HepG2 (cell line): ENCODE data around the gene INPP4B. TPM values are rescaled to one million over a fixed set of nuclear protein-coding genes. Genes with fewer than 3 reads are reported as not detected.

ENCODE experiments used
- ATAC-seq: fragments of 200-7000 bp; cut with Tn5 transposase; 3 replicates; pipeline ENCODE4 v1.9.1; 2020; ENCODE audit warnings: mild to moderate bottlenecking, moderate library complexity
- BruUV-seq: library from RNA; stranded (reverse); fragments of 400-500 nt; replicated peaks from 2 replicates; lab custom pipeline; 2021; lab: Mats Ljungman, UMichigan
- CTCF ChIA-PET: fragments of 300-600 bp; formaldehyde crosslinking; extraction: SDS; loops from one replicate; lab custom pipeline; 2021; ENCODE audit warnings: low total read pairs, inconsistent platforms, low intra/inter-chr PET ratio; lab: Yijun Ruan, JAX
- POLR2A ChIA-PET: fragments of 350-600 bp; sonication (Branson Sonifier 250); formaldehyde crosslinking; loops from one replicate; lab custom pipeline; 2020; ENCODE audit warnings: antibody characterized with exemption, inconsistent platforms; lab: Yijun Ruan, JAX
- DNase-seq: peaks from one replicate; pipeline ENCODE4 v3.0.0-alpha.2; 2015; ENCODE audit warnings: low spot score
- FAIRE-seq: peaks from 3 replicates; lab custom pipeline; 2011; peaks lifted over from hg19 to GRCh38; lab: Jason Lieb, UNC
- H2AFZ ChIP-seq: one replicate; pipeline ENCODE4 v1.6.1; 2011; ENCODE audit warnings: low read length, inconsistent platforms
- H3K27ac ChIP-seq: fragments of 300-600 bp; 3 replicates; pipeline ENCODE4 v1.8.0; 2011; ENCODE audit warnings: mixed run types, mild to moderate bottlenecking, mixed read lengths, low read length, inconsistent platforms; ENCODE audit not compliant: insufficient read depth; ENCODE audit errors: extremely low read length
- H3K27me3 ChIP-seq, 2 experiments: fragments of 200-600 bp in 1 of 2; 2 replicates in 1 of 2; 3 replicates in 1 of 2; pipeline versions ENCODE4 v1.6.0 to v1.8.0; 2011; ENCODE audit warnings: low read length in 2 of 2, mild to moderate bottlenecking in 2 of 2, moderate library complexity in 2 of 2, inconsistent platforms in 1 of 2; ENCODE audit not compliant: insufficient read depth in 2 of 2, control insufficient read depth in 1 of 2
- H3K36me3 ChIP-seq, 2 experiments: fragments of 200-600 bp in 1 of 2; replicated peaks in 1 of 2; 2 replicates in 1 of 2; 3 replicates in 1 of 2; pipeline versions ENCODE4 v1.5.1 to v1.8.0; 2011; ENCODE audit warnings: low read length in 2 of 2, inconsistent platforms in 1 of 2; ENCODE audit not compliant: insufficient read depth in 2 of 2, control insufficient read depth in 1 of 2
- H3K4me1 ChIP-seq: 2 replicates; pipeline ENCODE4 v1.5.1; 2012; ENCODE audit warnings: low read length, inconsistent platforms; ENCODE audit not compliant: insufficient read depth
- H3K4me2 ChIP-seq: 2 replicates; pipeline ENCODE4 v1.6.0; 2011; ENCODE audit warnings: low read depth, low read length, inconsistent platforms
- H3K4me3 ChIP-seq, 3 experiments: fragments of 200-600 bp in 1 of 3; sonication (generic), shearing (Covaris generic) in 1 of 3; replicated peaks in 1 of 3; 2 replicates each; pipeline ENCODE4 v1.5.1; 2011 to 2016; ENCODE audit warnings: low read length in 3 of 3, inconsistent platforms in 2 of 3, low read depth in 2 of 3, mild to moderate bottlenecking in 2 of 3, control low read depth in 1 of 3, mixed read lengths in 1 of 3; ENCODE audit not compliant: insufficient read depth in 1 of 3
- H3K79me2 ChIP-seq: one replicate; pipeline ENCODE4 v1.6.1; 2011; ENCODE audit warnings: low read length, inconsistent platforms; ENCODE audit not compliant: insufficient read depth
- H3K9ac ChIP-seq: 2 replicates; pipeline ENCODE4 v1.6.0; 2011; ENCODE audit warnings: mild to moderate bottlenecking, low read depth, low read length, inconsistent platforms; ENCODE audit not compliant: insufficient read depth
- H3K9me3 ChIP-seq: 2 replicates; pipeline ENCODE4 v1.5.1; 2012; ENCODE audit warnings: mild to moderate bottlenecking, low read length
- H4K20me1 ChIP-seq: 2 replicates; pipeline ENCODE4 v1.6.0; 2011; ENCODE audit warnings: inconsistent platforms, mild to moderate bottlenecking, low read length, moderate library complexity; ENCODE audit not compliant: insufficient read depth
- HNRNPH1 ChIP-seq: fragments of 200-400 bp; formaldehyde crosslinking; optimal IDR thresholded peaks from 2 replicates; pipeline ENCODE3; 2017; ENCODE audit warnings: mild to moderate bottlenecking, low read depth, low read length
- MIER3 ChIP-seq: IDR thresholded peaks from 2 replicates; pipeline ENCODE4 v1.6.1; 2016; ENCODE audit warnings: missing compliant biosample characterization, borderline replicate concordance
- NCOR1 ChIP-seq: fragments of 200-600 bp; sonication (generic); IDR thresholded peaks from 2 replicates; pipeline ENCODE4 v1.7.0; 2017; ENCODE audit warnings: antibody characterized with exemption, low read length, borderline replicate concordance
- NFE2L1 ChIP-seq: sonication (generic); formaldehyde crosslinking; IDR thresholded peaks from 2 replicates; pipeline ENCODE4 v1.4.0; 2020; ENCODE audit warnings: missing genetic modification reagents, mild to moderate bottlenecking, borderline replicate concordance
- PBX3 ChIP-seq: sonication (generic); formaldehyde crosslinking; IDR thresholded peaks from 2 replicates; pipeline ENCODE4 v1.8.1; 2023; ENCODE audit warnings: missing genetic modification reagents, inconsistent platforms, borderline replicate concordance
- ZC3H4 ChIP-seq: sonication (generic); formaldehyde crosslinking; IDR thresholded peaks from 2 replicates; pipeline ENCODE4 v1.4.0; 2020; ENCODE audit warnings: missing genetic modification reagents, borderline replicate concordance
- ZNF530 ChIP-seq: sonication (generic); formaldehyde crosslinking; IDR thresholded peaks from 2 replicates; pipeline ENCODE4 v1.5.0; 2020; ENCODE audit warnings: low read depth, mild to moderate bottlenecking, missing genetic modification reagents
- ZNF792 ChIP-seq: IDR thresholded peaks from 2 replicates; pipeline ENCODE4 v1.6.1; 2016
- in situ Hi-C: cut with HindIII; loops from 2 replicates; pipeline ENCODE4 v1.10.0; 2017; ENCODE audit warnings: low pct_unique_long_range_greater_than_20kb; ENCODE audit not compliant: extremely low pct_ligation_motif_present
- intact Hi-C: fragments of 100-400 bp; cut with micrococcal nuclease; formaldehyde crosslinking; loops from one replicate; pipeline ENCODE4 v1.10.0; 2022; ENCODE audit not compliant: unreplicated experiment
- polyA plus RNA-seq, 8 experiments: library from polyadenylated mRNA; depleted of rRNA in 3 of 8; stranded (reverse) in 7 of 8; unstranded in 1 of 8; fragments of >200 nt; fragmentation: Illumina TruSeq in 4 of 8; extraction: Trizol in 4 of 8; gene quantifications; 2 replicates each; pipeline versions ENCODE4 v1.2.1 to v1.2.3, GENCODE V29; 2011 to 2016; ENCODE audit warnings: low read depth in 4 of 8, missing spikeins in 1 of 8, mixed read lengths in 1 of 8; ENCODE audit not compliant: insufficient read depth in 1 of 8
- total RNA-seq, 5 experiments: library from RNA; depleted of rRNA; stranded (reverse); fragments of >200 nt; fragmentation: Illumina TruSeq; extraction: Trizol; gene quantifications; 2 replicates each; pipeline ENCODE4 v1.2.3, GENCODE V29; 2016; ENCODE audit warnings: low read depth in 1 of 5
- TF ChIP-seq, protein P1 (sequence below): IDR thresholded peaks from 2 replicates; pipeline ENCODE4 v1.6.1; 2012; ENCODE audit warnings: low read length, improper control_type of control experiment
- TF ChIP-seq, protein P2 (sequence below): sonication (generic); formaldehyde crosslinking; IDR thresholded peaks from 2 replicates; pipeline ENCODE4 v1.4.0; 2020; ENCODE audit warnings: missing genetic modification reagents, borderline replicate concordance
- TF ChIP-seq, protein P3 (sequence below): sonication (generic); formaldehyde crosslinking; IDR thresholded peaks from 2 replicates; pipeline ENCODE4 v1.4.0; 2020; ENCODE audit warnings: missing genetic modification reagents
- TF ChIP-seq, protein P4 (sequence below): sonication (generic); formaldehyde crosslinking; IDR thresholded peaks from 2 replicates; pipeline ENCODE4 v1.8.1; 2023; ENCODE audit warnings: mild to moderate bottlenecking, inconsistent platforms, moderate library complexity, missing genetic modification reagents, borderline replicate concordance

INPP4B gene
- total and polyA plus RNA-seq, 2 of the 13 experiments (the other 11 are each of a cell fraction or from before 2014, with no cell fraction given): not detected

GRCh38 chr4:142500966-142501365, 345.1 kb downstream of the INPP4B start (continued):
- TF ChIP-seq, protein P1, sequence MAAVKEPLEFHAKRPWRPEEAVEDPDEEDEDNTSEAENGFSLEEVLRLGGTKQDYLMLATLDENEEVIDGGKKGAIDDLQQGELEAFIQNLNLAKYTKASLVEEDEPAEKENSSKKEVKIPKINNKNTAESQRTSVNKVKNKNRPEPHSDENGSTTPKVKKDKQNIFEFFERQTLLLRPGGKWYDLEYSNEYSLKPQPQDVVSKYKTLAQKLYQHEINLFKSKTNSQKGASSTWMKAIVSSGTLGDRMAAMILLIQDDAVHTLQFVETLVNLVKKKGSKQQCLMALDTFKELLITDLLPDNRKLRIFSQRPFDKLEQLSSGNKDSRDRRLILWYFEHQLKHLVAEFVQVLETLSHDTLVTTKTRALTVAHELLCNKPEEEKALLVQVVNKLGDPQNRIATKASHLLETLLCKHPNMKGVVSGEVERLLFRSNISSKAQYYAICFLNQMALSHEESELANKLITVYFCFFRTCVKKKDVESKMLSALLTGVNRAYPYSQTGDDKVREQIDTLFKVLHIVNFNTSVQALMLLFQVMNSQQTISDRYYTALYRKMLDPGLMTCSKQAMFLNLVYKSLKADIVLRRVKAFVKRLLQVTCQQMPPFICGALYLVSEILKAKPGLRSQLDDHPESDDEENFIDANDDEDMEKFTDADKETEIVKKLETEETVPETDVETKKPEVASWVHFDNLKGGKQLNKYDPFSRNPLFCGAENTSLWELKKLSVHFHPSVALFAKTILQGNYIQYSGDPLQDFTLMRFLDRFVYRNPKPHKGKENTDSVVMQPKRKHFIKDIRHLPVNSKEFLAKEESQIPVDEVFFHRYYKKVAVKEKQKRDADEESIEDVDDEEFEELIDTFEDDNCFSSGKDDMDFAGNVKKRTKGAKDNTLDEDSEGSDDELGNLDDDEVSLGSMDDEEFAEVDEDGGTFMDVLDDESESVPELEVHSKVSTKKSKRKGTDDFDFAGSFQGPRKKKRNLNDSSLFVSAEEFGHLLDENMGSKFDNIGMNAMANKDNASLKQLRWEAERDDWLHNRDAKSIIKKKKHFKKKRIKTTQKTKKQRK: no peak
- TF ChIP-seq ZNF792 (CRISPR knock-in tag): no peak
- TF ChIP-seq, protein P2, sequence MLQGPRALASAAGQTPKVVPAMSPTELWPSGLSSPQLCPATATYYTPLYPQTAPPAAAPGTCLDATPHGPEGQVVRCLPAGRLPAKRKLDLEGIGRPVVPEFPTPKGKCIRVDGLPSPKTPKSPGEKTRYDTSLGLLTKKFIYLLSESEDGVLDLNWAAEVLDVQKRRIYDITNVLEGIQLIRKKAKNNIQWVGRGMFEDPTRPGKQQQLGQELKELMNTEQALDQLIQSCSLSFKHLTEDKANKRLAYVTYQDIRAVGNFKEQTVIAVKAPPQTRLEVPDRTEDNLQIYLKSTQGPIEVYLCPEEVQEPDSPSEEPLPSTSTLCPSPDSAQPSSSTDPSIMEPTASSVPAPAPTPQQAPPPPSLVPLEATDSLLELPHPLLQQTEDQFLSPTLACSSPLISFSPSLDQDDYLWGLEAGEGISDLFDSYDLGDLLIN (CRISPR knock-in tag): no peak
- no peak for TF ChIP-seq NFE2L1
- TF ChIP-seq HNRNPH1: no peak
- no peak for TF ChIP-seq MIER3 (CRISPR knock-in tag)
- TF ChIP-seq, protein P3, sequence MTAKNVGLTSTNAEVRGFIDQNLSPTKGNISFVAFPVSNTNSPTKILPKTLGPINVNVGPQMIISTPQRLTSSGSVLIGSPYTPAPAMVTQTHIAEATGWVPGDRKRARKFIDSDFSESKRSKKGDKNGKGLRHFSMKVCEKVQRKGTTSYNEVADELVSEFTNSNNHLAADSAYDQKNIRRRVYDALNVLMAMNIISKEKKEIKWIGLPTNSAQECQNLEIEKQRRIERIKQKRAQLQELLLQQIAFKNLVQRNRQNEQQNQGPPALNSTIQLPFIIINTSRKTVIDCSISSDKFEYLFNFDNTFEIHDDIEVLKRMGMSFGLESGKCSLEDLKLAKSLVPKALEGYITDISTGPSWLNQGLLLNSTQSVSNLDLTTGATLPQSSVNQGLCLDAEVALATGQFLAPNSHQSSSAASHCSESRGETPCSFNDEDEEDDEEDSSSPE: no peak

DNA sequence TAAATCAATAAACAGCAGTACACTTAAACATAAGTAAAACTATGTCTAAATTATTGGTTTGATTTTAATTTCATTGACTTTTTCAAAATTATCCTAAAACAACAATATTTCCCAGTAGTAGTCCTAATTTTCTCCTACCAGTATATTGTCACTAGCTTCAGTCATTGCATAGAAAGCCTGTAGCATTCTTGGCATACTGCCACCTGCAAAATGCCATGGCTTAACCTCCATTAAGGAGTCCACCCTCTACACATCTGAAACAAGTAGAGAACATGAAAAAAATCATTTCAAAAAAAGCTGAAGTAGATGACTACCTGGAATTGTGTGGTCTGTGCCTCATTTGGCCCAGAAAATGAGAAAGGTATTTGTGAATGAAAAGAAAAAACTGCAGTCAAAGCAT, 348.5 kb downstream of the INPP4B start:
- CTCF ChIA-PET: no interaction called here
- POLR2A ChIA-PET: no interaction called here
- TF ChIP-seq ZC3H4 (CRISPR knock-in tag): no peak
- no peak for TF ChIP-seq PBX3 (CRISPR knock-in tag)
- no peak for TF ChIP-seq ZNF530 (CRISPR knock-in tag)
- TF ChIP-seq NCOR1: no peak
- TF ChIP-seq, protein P4, sequence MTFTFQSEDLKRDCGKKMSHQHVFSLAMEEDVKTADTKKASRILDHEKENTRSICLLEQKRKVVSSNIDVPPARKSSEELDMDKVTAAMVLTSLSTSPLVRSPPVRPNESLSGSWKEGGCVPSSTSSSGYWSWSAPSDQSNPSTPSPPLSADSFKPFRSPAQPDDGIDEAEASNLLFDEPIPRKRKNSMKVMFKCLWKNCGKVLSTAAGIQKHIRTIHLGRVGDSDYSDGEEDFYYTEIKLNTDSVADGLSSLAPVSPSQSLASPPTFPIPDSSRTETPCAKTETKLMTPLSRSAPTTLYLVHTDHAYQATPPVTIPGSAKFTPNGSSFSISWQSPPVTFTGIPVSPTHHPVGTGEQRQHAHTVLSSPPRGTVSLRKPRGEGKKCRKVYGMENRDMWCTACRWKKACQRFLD (CRISPR knock-in tag): no peak

More for the DNA sequence above, 348.5 kb downstream of the INPP4B start:
- no peak overlapping the region for H3K4me3 ChIP-seq
- H3K27ac ChIP-seq: no peak overlapping the region
- FAIRE-seq: no peak
- no peaks in the 10 kb centered on the region for H3K27me3 ChIP-seq
- H3K79me2 ChIP-seq: no peaks in the 10 kb centered on the region
- DNase-seq: no peak
- intact Hi-C loops (no loop called here), in situ Hi-C loops (no loop called here)
- no peak overlapping the region for H3K4me2 ChIP-seq
- no peaks in the 10 kb centered on the region for H3K4me1 ChIP-seq
- no peak overlapping the region for H3K9ac ChIP-seq
- no peaks in the 10 kb centered on the region for H3K36me3 ChIP-seq
- H2AFZ ChIP-seq: no peak overlapping the region
- no peak for ATAC-seq
- no TSS peak for BruUV-seq
- H3K9me3 ChIP-seq: no peaks in the 10 kb centered on the region
- no peaks in the 10 kb centered on the region for H4K20me1 ChIP-seq
